SK-N-SH (cell line): ENCODE results near the gene OVCH2. TPM values are rescaled to one million over a fixed set of nuclear protein-coding genes. Genes with fewer than 3 reads are reported as not detected.

Experiments
- CTCF ChIA-PET: fragments of 300-600, 350-600 bp; formaldehyde crosslinking; extraction: SDS; loops from one replicate; lab custom pipeline; 2021; lab: Yijun Ruan, JAX
- POLR2A ChIA-PET: fragments of 350-600 bp; sonication (Branson Sonifier 250); formaldehyde crosslinking; extraction: SDS; loops from one replicate; lab custom pipeline; 2020; ENCODE audit warnings: antibody characterized with exemption, inconsistent platforms; lab: Yijun Ruan, JAX
- DNase-seq: peaks from one replicate; pipeline ENCODE4 v3.0.0; 2012
- H2AFZ ChIP-seq: fragments of 200-600 bp; sonication (generic); 2 replicates; pipeline ENCODE4 v1.8.1; 2016; ENCODE audit warnings: antibody characterized with exemption, mild to moderate bottlenecking, low read depth
- H3F3A ChIP-seq: fragments of 200-600 bp; sonication (generic); replicated peaks from 2 replicates; pipeline ENCODE3; 2016; ENCODE audit warnings: antibody characterized with exemption, mild to moderate bottlenecking; ENCODE audit not compliant: insufficient read depth
- H3K27ac ChIP-seq, 2 experiments: fragments of 200-500 bp in 1 of 2; fragments of 200-600 bp in 1 of 2; sonication (Bioruptor generic) in 1 of 2; sonication (generic), shearing (Covaris generic) in 1 of 2; 2 replicates each; pipeline versions ENCODE4 v1.5.1 to v1.6.1; 2014 to 2016; ENCODE audit warnings: low read depth in 2 of 2, inconsistent platforms in 1 of 2, low read length in 1 of 2, mild to moderate bottlenecking in 1 of 2, mixed read lengths in 1 of 2
- H3K27me3 ChIP-seq: fragments of 200-600 bp; sonication (generic), shearing (Covaris generic); 2 replicates; pipeline ENCODE4 v1.6.1; 2016; ENCODE audit warnings: mixed run types; ENCODE audit not compliant: insufficient read depth
- H3K36me3 ChIP-seq, 2 experiments: fragments of 200-500 bp in 1 of 2; fragments of 200-600 bp in 1 of 2; sonication (Bioruptor generic) in 1 of 2; sonication (generic) in 1 of 2; replicated peaks in 1 of 2; 2 replicates each; pipeline versions ENCODE3 to v1.5.1; 2014 to 2016; ENCODE audit warnings: low read length in 1 of 2, mild to moderate bottlenecking in 1 of 2; ENCODE audit not compliant: insufficient read depth in 2 of 2, control insufficient read depth in 1 of 2
- H3K4me1 ChIP-seq, 2 experiments: fragments of 200-500 bp in 1 of 2; fragments of 200-600 bp in 1 of 2; sonication (Bioruptor generic) in 1 of 2; sonication (generic), shearing (Covaris generic) in 1 of 2; 2 replicates each; pipeline versions ENCODE4 v1.5.1 to v1.6.1; 2014 to 2016; ENCODE audit warnings: low read depth in 1 of 2, low read length in 1 of 2, mixed run types in 1 of 2; ENCODE audit not compliant: insufficient read depth in 2 of 2, control insufficient read depth in 1 of 2
- H3K4me2 ChIP-seq: fragments of 200-600 bp; sonication (generic), shearing (Covaris generic); 2 replicates; pipeline ENCODE4 v1.6.1; 2017; ENCODE audit warnings: mixed run types
- H3K4me3 ChIP-seq, 2 experiments: fragments of 200-500 bp in 1 of 2; fragments of 200-600 bp in 1 of 2; sonication (Bioruptor generic) in 1 of 2; sonication (generic), shearing (Covaris generic) in 1 of 2; 2 replicates each; pipeline versions ENCODE4 v1.5.1 to v1.8.1; 2014 to 2016; ENCODE audit warnings: low read depth in 2 of 2, inconsistent platforms in 1 of 2, low read length in 1 of 2, mild to moderate bottlenecking in 1 of 2, mixed read lengths in 1 of 2, moderate library complexity in 1 of 2
- H3K79me2 ChIP-seq: fragments of 200-600 bp; sonication (generic); 2 replicates; pipeline ENCODE4 v1.8.1; 2017; ENCODE audit warnings: mild to moderate bottlenecking; ENCODE audit not compliant: insufficient read depth
- H3K9ac ChIP-seq: fragments of 200-600 bp; sonication (generic); 2 replicates; pipeline ENCODE4 v1.6.1; 2017; ENCODE audit warnings: mixed run types
- H3K9me2 ChIP-seq: fragments of 200-600 bp; sonication (generic); 2 replicates; pipeline ENCODE4 v1.6.1; 2017; ENCODE audit warnings: mixed run types
- H3K9me3 ChIP-seq: fragments of 200-600 bp; sonication (generic); 2 replicates; pipeline ENCODE4 v1.6.1; 2017; ENCODE audit warnings: mixed run types, mild to moderate bottlenecking, moderate library complexity
- H4K20me1 ChIP-seq: fragments of 200-600 bp; sonication (generic); 2 replicates; pipeline ENCODE4 v1.6.1; 2017; ENCODE audit warnings: mild to moderate bottlenecking, mixed run types; ENCODE audit not compliant: insufficient read depth
- CHD2 ChIP-seq: fragments of 150-350 bp; IDR thresholded peaks from 2 replicates; pipeline ENCODE4 v1.6.1; 2018; ENCODE audit warnings: low read length; ENCODE audit not compliant: partially characterized antibody
- FOSL2 ChIP-seq: IDR thresholded peaks from 2 replicates; pipeline ENCODE4 v1.4.0; 2012; ENCODE audit warnings: low read depth, mild to moderate bottlenecking, moderate library complexity, borderline replicate concordance
- GABPA ChIP-seq: IDR thresholded peaks from 2 replicates; pipeline ENCODE4 v1.4.0; 2012; ENCODE audit warnings: low read depth, mild to moderate bottlenecking
- GATA2 ChIP-seq: sonication (generic); formaldehyde crosslinking; IDR thresholded peaks from 2 replicates; pipeline ENCODE4 v1.5.0; 2020; ENCODE audit warnings: mild to moderate bottlenecking, missing genetic modification reagents
- NRF1 ChIP-seq: IDR thresholded peaks from 2 replicates; pipeline ENCODE4 v1.6.1; 2012; ENCODE audit warnings: low read depth, mild to moderate bottlenecking, low read length
- POLR2AphosphoS5 ChIP-seq: IDR thresholded peaks from 2 replicates; pipeline ENCODE4 v1.6.1; 2012; ENCODE audit warnings: low read depth, low read length
- RXRA ChIP-seq: IDR thresholded peaks from 2 replicates; pipeline ENCODE4 v1.4.0; 2012; ENCODE audit warnings: low read depth, mild to moderate bottlenecking, borderline replicate concordance
- SIN3A ChIP-seq: IDR thresholded peaks from 2 replicates; pipeline ENCODE4 v1.6.1; 2012; ENCODE audit warnings: low read depth, mild to moderate bottlenecking, low read length, moderate library complexity, borderline replicate concordance
- USF1 ChIP-seq: IDR thresholded peaks from 2 replicates; pipeline ENCODE4 v1.4.0; 2012; ENCODE audit warnings: low read depth, borderline replicate concordance
- USF2 ChIP-seq: fragments of 150-350 bp; IDR thresholded peaks from 2 replicates; pipeline ENCODE4 v1.6.1; 2017; ENCODE audit warnings: antibody characterized with exemption, low read length, low read depth, borderline replicate concordance
- YY1 ChIP-seq: IDR thresholded peaks from 2 replicates; pipeline ENCODE4 v1.4.0; 2012; ENCODE audit warnings: low read depth, mild to moderate bottlenecking
- WGBS: methylation state at CpG from one replicate; pipeline ENCODE4 v1.1.6; 2017; ENCODE audit warnings: low lambda C conversion rate; 5-methylcytosine and 5-hydroxymethylcytosine counted together
- polyA plus RNA-seq, 3 experiments: library from polyadenylated mRNA; depleted of rRNA; stranded (reverse); fragments of >200 nt; gene quantifications; 2 replicates each; pipeline ENCODE4 v1.2.3, GENCODE V29; 2012
- TF ChIP-seq, protein P1 (sequence below): IDR thresholded peaks from 2 replicates; pipeline ENCODE4 v1.6.1; 2012; ENCODE audit warnings: mild to moderate bottlenecking, low read depth, low read length, moderate library complexity
- TF ChIP-seq, protein P2 (sequence below): IDR thresholded peaks from 2 replicates; pipeline ENCODE4; 2012

The OVCH2 gene
- polyA plus RNA-seq, 1 of the 3 experiments (the other 2 are of a cell fraction) = not detected

- TF ChIP-seq, protein P1, sequence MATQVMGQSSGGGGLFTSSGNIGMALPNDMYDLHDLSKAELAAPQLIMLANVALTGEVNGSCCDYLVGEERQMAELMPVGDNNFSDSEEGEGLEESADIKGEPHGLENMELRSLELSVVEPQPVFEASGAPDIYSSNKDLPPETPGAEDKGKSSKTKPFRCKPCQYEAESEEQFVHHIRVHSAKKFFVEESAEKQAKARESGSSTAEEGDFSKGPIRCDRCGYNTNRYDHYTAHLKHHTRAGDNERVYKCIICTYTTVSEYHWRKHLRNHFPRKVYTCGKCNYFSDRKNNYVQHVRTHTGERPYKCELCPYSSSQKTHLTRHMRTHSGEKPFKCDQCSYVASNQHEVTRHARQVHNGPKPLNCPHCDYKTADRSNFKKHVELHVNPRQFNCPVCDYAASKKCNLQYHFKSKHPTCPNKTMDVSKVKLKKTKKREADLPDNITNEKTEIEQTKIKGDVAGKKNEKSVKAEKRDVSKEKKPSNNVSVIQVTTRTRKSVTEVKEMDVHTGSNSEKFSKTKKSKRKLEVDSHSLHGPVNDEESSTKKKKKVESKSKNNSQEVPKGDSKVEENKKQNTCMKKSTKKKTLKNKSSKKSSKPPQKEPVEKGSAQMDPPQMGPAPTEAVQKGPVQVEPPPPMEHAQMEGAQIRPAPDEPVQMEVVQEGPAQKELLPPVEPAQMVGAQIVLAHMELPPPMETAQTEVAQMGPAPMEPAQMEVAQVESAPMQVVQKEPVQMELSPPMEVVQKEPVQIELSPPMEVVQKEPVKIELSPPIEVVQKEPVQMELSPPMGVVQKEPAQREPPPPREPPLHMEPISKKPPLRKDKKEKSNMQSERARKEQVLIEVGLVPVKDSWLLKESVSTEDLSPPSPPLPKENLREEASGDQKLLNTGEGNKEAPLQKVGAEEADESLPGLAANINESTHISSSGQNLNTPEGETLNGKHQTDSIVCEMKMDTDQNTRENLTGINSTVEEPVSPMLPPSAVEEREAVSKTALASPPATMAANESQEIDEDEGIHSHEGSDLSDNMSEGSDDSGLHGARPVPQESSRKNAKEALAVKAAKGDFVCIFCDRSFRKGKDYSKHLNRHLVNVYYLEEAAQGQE = no peak
- TF ChIP-seq NRF1 (no peak), USF2 (no peak), SIN3A (no peak), RXRA (no peak)
These were observed 58.0 kb downstream of the OVCH2 start (continued) for GRCh38 chr11:7648264-7648663.

DNA sequence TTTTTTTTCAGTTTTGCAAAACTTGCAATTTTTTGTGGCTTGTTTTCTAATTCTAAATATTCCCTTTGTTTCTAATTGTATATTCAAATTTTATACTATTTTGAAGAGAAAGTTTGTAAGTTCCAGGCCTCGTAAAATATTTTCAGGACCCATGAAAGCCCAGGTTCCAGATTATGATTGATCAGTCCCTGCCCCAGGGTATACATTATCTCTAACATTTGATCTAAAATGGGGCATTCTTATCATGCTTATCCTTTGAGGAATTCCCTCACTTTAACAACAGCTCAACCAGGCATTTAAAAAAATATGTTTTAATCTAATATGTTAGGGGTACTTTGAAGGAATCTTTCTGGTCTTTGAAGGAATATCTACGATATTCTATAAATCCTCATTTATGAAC is 59.4 kb downstream of the OVCH2 start:
- ChIA-PET CTCF (interaction anchor here (0.6 to 15.9 kb wide), 4 partner anchors 11 to 134 kb away, joined by 3 to 359 read pairs (median 4); no protein-coding TSS in a partner anchor), POLR2A (no interaction called here)
- WGBS = 60% methylated on average over 2 of the region's 2 CpGs
- H3K4me3 ChIP-seq = no peak overlapping the region
- H3K9me3 ChIP-seq = no peaks in the 10 kb centered on the region
- no peak overlapping the region for H3K27ac ChIP-seq
- no peaks in the 10 kb centered on the region for H3K79me2 ChIP-seq
- peaks cover 0 to 13% of the 10 kb centered on the region in 2 experiments; a peak in 1 of 4 replicates for H3K4me1 ChIP-seq
- H3K4me2 ChIP-seq = no peak overlapping the region
- no peak for DNase-seq
- H4K20me1 ChIP-seq = no peaks in the 10 kb centered on the region
- no peaks in the 10 kb centered on the region for H3K9me2 ChIP-seq
- no peaks in the 10 kb centered on the region for H3K27me3 ChIP-seq
- H3K36me3 ChIP-seq = no peaks in the 10 kb centered on the region
- H2AFZ ChIP-seq = no peak overlapping the region
- TF ChIP-seq GABPA = no peak
- no peak for TF ChIP-seq USF1
- TF ChIP-seq YY1 = no peak
- no peak for TF ChIP-seq POLR2AphosphoS5
- TF ChIP-seq FOSL2 = no peak
- TF ChIP-seq CHD2 = no peak
- TF ChIP-seq, protein P2, sequence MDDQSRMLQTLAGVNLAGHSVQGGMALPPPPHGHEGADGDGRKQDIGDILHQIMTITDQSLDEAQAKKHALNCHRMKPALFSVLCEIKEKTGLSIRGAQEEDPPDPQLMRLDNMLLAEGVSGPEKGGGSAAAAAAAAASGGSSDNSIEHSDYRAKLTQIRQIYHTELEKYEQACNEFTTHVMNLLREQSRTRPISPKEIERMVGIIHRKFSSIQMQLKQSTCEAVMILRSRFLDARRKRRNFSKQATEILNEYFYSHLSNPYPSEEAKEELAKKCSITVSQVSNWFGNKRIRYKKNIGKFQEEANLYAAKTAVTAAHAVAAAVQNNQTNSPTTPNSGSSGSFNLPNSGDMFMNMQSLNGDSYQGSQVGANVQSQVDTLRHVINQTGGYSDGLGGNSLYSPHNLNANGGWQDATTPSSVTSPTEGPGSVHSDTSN = no peak
- no peak for TF ChIP-seq NRF1
- no peak for TF ChIP-seq GATA2
- no peak overlapping the region for H3K9ac ChIP-seq
- H3F3A ChIP-seq = no peaks in the 10 kb centered on the region
